ENCODE data around the gene CMTM4.

DNA sequence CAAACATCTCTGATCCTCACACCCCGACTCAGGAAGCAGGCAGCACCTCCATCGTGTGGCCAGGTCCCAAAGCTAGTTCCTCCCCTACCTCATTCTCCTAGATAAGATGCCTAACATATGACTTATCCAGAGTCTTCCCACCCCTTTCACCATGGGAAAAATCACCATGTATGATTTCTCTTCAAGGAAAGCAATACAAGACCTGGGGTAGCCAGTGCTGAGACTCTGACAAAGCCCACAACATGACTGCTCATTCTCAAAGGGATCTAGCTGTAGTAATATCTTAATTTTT, 45.1 kb downstream of the CMTM4 start:
- no peak for TF ChIP-seq EZH2 (IDR thresholded peaks at IDR 0.05)
- TF ChIP-seq POLR2AphosphoS5 (IDR thresholded peaks at IDR 0.05; ENCODE audit: borderline replicate concordance, low read depth, low read length), result no peak

All from SK-N-MC (cell line).